ENCODE measurements around the gene ENPEP.

- TF ChIP-seq CTCF (conservative IDR thresholded peaks at IDR 0.05; ENCODE audit: low read depth, low read length) (no peak), EZH2 (IDR thresholded peaks at IDR 0.05; ENCODE audit: borderline replicate concordance, low read depth, low read length, poor library complexity, severe bottlenecking) (no peak)
Observed at GRCh38 chr4:110544594-110544993, 68.6 kb downstream of the ENPEP start.
